ENCODE results near the gene TUSC2. TPM values are rescaled to one million over a fixed set of nuclear protein-coding genes. Genes with fewer than 3 reads are reported as not detected.

The TUSC2 gene
- total and polyA plus RNA-seq, 10 of the 15 experiments (the other 5 are each of a cell fraction or from before 2014, with no cell fraction given) = 4.0 to 73.8 (median 34.3) TPM

DNA sequence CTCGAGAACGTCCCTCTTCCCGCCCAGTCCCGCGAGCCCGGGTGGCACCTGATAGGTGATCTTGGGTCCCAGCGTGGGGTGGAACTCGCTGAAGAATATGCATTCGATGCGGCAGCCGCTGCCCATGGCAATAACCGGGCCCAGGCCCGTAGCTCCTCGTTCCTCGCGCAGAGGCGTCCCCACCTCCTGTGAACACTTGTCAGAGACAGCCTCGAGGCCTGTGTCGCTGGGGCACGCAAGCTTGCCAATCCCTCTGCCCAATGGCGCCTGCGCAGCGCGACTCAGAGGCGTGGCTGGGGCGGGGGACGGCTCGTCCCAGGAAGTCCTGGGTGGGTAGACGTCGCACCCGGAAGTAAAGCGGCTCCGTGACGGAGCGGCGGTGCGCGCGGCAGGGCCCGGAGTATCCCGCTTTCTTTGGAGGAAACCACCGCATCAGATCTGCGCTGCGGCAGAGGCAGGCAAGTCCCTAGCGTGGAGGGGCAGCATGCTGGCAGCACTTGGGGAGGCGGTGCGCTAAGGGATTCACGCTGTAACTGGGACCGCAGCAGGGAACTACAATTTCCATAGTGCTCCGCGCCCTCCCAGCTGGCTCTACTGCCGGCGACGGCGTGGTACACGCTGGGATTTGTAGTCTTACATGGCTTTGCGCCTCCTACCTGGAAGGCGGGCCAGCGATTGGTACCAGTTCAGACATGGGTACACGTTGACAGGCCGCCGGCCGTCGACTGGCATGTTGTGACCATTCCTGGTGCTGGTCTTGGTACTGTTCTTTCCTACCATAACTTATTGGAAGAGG lies 22.7 kb upstream of the TUSC2 start, which contains the start of the genes CYB561D2 and NPRL2 (continued):
- TF ChIP-seq, protein P1, sequence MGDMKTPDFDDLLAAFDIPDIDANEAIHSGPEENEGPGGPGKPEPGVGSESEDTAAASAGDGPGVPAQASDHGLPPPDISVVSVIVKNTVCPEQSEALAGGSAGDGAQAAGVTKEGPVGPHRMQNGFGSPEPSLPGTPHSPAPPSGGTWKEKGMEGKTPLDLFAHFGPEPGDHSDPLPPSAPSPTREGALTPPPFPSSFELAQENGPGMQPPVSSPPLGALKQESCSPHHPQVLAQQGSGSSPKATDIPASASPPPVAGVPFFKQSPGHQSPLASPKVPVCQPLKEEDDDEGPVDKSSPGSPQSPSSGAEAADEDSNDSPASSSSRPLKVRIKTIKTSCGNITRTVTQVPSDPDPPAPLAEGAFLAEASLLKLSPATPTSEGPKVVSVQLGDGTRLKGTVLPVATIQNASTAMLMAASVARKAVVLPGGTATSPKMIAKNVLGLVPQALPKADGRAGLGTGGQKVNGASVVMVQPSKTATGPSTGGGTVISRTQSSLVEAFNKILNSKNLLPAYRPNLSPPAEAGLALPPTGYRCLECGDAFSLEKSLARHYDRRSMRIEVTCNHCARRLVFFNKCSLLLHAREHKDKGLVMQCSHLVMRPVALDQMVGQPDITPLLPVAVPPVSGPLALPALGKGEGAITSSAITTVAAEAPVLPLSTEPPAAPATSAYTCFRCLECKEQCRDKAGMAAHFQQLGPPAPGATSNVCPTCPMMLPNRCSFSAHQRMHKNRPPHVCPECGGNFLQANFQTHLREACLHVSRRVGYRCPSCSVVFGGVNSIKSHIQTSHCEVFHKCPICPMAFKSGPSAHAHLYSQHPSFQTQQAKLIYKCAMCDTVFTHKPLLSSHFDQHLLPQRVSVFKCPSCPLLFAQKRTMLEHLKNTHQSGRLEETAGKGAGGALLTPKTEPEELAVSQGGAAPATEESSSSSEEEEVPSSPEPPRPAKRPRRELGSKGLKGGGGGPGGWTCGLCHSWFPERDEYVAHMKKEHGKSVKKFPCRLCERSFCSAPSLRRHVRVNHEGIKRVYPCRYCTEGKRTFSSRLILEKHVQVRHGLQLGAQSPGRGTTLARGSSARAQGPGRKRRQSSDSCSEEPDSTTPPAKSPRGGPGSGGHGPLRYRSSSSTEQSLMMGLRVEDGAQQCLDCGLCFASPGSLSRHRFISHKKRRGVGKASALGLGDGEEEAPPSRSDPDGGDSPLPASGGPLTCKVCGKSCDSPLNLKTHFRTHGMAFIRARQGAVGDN (IDR thresholded peaks at IDR 0.05) = peak; percentile 99
- no peak for TF ChIP-seq NFXL1 (IDR thresholded peaks at IDR 0.05; ENCODE audit: borderline replicate concordance)
- TF ChIP-seq MYC (IDR thresholded peaks at IDR 0.05; ENCODE audit: insufficient read depth, insufficient read length, insufficient replicate concordance, low read length, severe bottlenecking) = no peak
- TF ChIP-seq EGR1 (IDR thresholded peaks at IDR 0.05; ENCODE audit: borderline replicate concordance in 1 of 2, low read depth in 2 of 2, low read length in 2 of 2) = no peak
- no peak for TF ChIP-seq BRCA1 (IDR thresholded peaks at IDR 0.05; ENCODE audit: low read depth, low read length)
- TF ChIP-seq, protein P2, sequence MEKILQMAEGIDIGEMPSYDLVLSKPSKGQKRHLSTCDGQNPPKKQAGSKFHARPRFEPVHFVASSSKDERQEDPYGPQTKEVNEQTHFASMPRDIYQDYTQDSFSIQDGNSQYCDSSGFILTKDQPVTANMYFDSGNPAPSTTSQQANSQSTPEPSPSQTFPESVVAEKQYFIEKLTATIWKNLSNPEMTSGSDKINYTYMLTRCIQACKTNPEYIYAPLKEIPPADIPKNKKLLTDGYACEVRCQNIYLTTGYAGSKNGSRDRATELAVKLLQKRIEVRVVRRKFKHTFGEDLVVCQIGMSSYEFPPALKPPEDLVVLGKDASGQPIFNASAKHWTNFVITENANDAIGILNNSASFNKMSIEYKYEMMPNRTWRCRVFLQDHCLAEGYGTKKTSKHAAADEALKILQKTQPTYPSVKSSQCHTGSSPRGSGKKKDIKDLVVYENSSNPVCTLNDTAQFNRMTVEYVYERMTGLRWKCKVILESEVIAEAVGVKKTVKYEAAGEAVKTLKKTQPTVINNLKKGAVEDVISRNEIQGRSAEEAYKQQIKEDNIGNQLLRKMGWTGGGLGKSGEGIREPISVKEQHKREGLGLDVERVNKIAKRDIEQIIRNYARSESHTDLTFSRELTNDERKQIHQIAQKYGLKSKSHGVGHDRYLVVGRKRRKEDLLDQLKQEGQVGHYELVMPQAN (conservative IDR thresholded peaks at IDR 0.05) = peak; percentile 73
- peak; percentile 91 for TF ChIP-seq SREBF1 (IDR thresholded peaks at IDR 0.05; ENCODE audit: low read length)
- peak; percentile 98 for TF ChIP-seq TARDBP (IDR thresholded peaks at IDR 0.05; ENCODE audit: borderline replicate concordance)
- no peak for TF ChIP-seq NFIC (IDR thresholded peaks at IDR 0.05; ENCODE audit: low read depth, low read length)
- no peak for TF ChIP-seq MYB (IDR thresholded peaks at IDR 0.05; ENCODE audit: borderline replicate concordance, low read depth, low read length)
- TF ChIP-seq HCFC1 (IDR thresholded peaks at IDR 0.05; ENCODE audit: low read length) = peak; percentile 100
- TF ChIP-seq, protein P3, sequence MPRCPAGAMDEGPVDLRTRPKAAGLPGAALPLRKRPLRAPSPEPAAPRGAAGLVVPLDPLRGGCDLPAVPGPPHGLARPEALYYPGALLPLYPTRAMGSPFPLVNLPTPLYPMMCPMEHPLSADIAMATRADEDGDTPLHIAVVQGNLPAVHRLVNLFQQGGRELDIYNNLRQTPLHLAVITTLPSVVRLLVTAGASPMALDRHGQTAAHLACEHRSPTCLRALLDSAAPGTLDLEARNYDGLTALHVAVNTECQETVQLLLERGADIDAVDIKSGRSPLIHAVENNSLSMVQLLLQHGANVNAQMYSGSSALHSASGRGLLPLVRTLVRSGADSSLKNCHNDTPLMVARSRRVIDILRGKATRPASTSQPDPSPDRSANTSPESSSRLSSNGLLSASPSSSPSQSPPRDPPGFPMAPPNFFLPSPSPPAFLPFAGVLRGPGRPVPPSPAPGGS (IDR thresholded peaks at IDR 0.05; ENCODE audit: borderline replicate concordance, insufficient read depth, low read depth, low read length, poor library complexity, severe bottlenecking) = no peak
- TF ChIP-seq MXI1 (IDR thresholded peaks at IDR 0.05; ENCODE audit: low read depth, low read length) = peak; percentile 72
- TF ChIP-seq RB1 (IDR thresholded peaks at IDR 0.05; ENCODE audit: borderline replicate concordance) = peak; percentile 63; the same call in 1 of the 2 replicates
- TF ChIP-seq, protein P4, sequence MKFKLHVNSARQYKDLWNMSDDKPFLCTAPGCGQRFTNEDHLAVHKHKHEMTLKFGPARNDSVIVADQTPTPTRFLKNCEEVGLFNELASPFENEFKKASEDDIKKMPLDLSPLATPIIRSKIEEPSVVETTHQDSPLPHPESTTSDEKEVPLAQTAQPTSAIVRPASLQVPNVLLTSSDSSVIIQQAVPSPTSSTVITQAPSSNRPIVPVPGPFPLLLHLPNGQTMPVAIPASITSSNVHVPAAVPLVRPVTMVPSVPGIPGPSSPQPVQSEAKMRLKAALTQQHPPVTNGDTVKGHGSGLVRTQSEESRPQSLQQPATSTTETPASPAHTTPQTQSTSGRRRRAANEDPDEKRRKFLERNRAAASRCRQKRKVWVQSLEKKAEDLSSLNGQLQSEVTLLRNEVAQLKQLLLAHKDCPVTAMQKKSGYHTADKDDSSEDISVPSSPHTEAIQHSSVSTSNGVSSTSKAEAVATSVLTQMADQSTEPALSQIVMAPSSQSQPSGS (IDR thresholded peaks at IDR 0.05; ENCODE audit: low read length) = no peak
- peak; percentile 48; the same call in 1 of the 2 replicates for TF ChIP-seq MTA2 (IDR thresholded peaks at IDR 0.05; ENCODE audit: low read depth)
- TF ChIP-seq TCF3 (IDR thresholded peaks at IDR 0.05; ENCODE audit: borderline replicate concordance, insufficient read depth, low read depth, low read length) = no peak
- no peak for TF ChIP-seq KLF5 (IDR thresholded peaks at IDR 0.05; ENCODE audit: partially characterized antibody)
- 0 out of 2 replicates have a peak, but pooled peaks have one; percentile 43 for TF ChIP-seq TBL1XR1 (IDR thresholded peaks at IDR 0.05; ENCODE audit: low read depth, low read length)
- peak; percentile 83; the same call in 1 of the 2 replicates for TF ChIP-seq NBN (IDR thresholded peaks at IDR 0.05)
- peak; percentile 96 for TF ChIP-seq POLR2A (IDR thresholded peaks at IDR 0.05; ENCODE audit: low read depth, low read length)
- no peak for TF ChIP-seq CBX5 (IDR thresholded peaks at IDR 0.05; ENCODE audit: low read depth)
